ENCODE data around the gene HNF4A.
A peak's percentile ranks its signal among the peaks of the same experiment; 100 is the strongest.
"Not testable (repeated sequence)": the region's sequence is repeated elsewhere in the genome, so short reads cannot be mapped to it uniquely, and the experiment has no call there.

HNF4A gene

DNA sequence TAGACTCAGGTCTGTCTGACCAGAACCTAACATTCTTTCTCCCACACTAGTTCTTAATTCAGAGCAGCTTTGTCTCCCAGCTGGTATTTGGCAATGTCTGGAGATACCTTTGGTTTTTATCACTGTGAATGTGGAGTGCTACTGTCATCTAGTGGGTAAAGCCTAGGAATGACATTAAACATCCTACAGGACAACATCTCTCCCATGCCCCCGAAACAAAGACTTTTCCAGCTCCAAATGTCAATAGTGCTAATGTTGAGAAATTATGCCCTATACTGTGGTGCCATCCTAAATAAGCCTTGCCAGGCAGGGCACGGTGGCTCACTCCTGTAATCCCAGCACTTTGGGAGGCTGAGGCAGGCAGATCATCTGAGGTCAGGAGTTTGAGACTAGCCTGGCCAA lies 116.0 kb downstream of the HNF4A start:
- DNase-seq (ENCODE audit: low spot score), result no peak

DNA sequence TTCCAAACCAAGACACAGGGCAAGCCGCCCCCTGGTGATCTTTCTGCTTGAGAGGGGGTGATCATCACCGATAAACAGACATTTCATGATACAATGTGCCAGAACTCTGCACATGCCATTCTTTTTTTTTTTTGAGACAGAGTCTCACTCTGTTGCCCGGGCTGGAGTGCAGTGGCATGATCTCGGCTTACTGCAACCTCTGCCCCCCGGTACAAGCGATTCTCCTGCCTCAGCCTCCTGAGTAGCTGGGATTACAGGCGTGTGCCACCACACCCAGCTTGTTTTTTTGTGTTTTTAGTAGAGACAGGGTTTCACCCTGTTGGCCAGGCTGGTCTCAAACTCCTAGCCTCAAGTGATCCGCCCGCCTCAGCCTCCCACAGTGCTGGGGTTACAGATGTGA lies 116.8 kb downstream of the HNF4A start:
- not testable (repeated sequence) for DNase-seq (ENCODE audit: low spot score)

DNA sequence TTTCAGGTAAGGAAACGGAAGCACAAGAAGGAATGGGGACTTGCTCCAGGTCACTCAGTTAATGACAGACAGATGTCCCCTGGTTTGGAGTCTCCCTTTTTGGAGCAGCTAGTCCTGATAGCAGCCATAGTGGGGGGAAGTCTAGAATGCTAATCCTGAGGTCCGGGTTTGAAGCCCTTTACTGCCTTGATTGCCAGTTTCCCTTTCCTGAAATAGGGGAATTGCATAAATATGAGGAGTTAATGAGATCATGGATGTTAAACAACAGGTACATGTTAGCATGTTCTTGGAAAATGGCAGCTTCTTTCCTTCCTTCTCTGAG lies 119.8 kb downstream of the HNF4A start:
- no peak for DNase-seq (ENCODE audit: low spot score)

DNA sequence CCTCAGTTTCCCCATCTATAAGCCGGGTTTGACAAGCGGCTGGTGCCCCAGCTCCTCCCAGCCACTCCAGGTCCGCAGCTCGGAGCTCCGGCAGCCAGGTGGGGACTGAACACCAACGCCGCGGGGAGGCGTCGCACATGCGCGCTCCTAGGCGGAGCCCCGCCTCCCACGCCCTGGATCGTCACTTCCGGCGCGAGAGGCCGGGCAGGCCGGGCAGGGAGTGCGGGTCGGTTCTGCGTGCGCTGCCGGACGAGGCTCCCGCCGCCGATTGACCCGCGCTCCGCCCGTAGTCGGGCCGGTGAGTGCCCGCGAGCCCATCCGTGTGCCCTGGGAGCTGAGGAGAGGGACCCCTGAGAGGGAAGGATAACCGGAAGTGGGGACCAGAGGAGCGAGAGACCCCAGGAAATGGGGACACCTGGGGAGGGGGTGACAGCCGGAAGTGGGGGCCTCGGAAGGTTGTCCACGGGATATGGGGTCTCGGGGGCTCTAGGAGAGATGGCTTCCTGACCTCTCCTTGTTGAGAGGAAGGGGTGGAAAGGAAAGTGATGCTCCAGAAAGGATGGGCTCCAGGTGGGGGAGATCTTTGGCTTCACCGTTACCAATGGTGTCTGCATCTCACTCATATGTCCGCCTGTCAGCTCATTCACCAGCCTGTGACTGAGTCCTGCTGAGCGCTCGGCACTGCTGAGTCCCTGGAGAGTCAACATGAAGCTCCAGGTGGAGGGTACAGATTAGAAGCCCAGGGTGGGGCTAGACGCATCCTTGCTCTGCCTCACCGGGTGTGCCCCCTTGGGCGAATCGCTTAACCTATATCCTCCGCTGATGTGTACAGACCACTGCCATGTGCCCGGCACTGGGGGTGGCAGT lies 120.4 kb downstream of the HNF4A start, which contains the start of gene TTPAL:
TSS of gene TTPAL (plus strand) at position 181 of the 867 bp plus-strand sequence. CDS start 4,126 bp downstream, outside the sequence.
- peak; percentile 91 for DNase-seq (ENCODE audit: low spot score)

DNA sequence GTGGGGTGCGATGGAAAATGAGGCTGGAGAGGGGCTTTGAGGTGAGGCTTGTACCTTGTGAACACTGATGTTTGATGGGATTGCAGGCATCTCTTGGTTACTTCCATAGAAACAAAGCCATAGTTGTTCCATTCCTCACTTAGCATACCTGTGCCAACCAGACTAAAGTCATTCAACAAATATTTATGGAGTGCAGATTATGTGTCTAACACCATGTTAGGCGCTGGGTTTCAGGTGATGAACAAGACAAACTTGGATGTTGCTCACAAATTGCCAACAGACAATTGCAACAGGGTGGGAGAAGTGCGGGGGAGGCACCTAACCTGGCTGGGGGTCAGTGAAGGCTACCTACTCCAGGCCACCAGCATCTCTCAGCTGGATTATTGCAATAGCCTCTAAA lies 121.7 kb downstream of the HNF4A start:
- DNase-seq (ENCODE audit: low spot score), result no peak

DNA sequence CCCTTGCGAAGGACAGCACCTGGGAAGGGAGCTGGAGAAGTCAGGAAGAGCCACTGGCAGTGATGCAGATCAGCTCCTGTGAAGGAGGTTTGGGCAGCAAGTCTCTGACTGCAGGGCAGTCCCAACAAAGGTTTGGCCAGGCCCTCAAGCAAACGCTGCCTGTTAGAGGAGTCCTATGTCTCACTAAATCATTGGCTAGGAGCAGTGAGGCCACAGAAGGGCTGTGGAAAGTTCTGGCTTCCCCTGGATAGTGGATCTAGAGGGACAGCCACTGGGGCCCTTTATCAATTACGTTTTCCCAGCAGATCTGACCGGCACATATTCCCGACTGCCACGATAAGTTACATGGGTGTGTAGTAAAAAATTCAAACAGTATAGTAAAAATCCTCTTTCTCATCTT lies 122.7 kb downstream of the HNF4A start:
- DNase-seq (ENCODE audit: low spot score), result no peak

DNA sequence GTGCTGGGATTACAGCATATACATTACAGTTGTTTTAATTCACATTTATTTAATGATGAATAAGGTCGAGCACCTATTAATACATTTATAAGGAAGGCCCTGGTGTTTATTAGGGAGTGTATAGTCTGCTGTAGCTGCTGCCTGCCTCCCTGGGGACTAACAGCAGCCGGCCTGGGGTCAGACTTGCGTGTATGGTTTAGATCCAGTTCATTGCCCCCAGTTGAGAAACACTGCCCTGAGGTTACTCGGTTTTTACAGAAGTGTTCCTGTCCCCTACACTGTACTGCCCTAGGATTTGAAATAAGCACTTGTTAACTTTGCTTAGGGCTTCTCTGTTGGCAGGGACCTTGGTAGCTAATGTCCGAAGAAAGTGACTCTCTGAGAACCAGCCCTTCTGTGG lies 124.1 kb downstream of the HNF4A start:
- DNase-seq (ENCODE audit: low spot score), result no peak

DNA sequence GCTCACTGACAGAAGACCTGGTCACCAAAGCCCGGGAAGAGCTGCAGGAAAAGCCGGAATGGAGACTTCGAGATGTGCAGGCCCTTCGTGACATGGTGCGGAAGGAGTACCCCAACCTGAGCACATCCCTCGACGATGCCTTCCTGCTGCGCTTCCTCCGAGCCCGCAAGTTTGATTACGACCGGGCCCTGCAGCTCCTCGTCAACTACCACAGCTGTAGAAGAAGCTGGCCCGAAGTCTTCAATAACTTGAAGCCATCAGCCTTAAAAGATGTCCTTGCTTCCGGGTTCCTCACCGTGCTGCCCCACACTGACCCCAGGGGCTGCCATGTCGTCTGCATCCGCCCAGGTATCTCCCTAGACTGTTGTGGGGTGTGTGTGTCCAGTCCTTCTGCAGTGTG lies 124.6 kb downstream of the HNF4A start:
- no peak for DNase-seq (ENCODE audit: low spot score)

DNA sequence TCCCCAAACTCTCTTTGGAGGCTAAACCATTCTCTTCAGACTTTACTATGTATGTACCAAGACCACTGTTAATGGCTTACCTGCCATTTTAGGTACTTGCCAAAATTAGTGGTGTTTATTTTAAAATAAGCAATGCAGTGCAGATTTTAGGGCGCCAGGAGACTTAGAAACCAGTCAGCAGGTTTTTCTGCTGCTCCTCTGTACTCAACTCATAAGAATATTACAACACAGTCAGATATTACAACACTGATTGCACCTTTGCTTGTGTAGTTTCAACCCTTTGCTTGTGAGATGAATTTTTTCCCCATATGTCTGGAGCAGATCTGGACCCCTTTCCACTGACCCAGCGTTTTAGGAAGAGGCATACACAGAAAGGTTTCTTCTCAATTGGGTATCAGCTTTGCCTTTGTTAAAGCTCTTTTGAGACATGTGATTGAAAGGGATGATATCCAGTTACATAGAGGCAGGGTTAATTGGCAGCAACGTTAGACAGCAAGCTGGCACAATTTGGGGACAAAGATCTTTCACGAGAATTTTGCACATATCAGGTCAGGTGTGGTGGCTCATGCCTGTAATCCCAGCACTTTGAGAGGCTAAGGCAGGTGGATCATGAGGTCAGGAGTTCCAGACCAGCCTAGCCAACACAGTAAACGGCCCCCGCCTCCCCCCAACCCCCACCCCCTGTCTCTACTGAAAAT lies 126.4 kb downstream of the HNF4A start:
- DNase-seq (ENCODE audit: low spot score), result no peak

DNA sequence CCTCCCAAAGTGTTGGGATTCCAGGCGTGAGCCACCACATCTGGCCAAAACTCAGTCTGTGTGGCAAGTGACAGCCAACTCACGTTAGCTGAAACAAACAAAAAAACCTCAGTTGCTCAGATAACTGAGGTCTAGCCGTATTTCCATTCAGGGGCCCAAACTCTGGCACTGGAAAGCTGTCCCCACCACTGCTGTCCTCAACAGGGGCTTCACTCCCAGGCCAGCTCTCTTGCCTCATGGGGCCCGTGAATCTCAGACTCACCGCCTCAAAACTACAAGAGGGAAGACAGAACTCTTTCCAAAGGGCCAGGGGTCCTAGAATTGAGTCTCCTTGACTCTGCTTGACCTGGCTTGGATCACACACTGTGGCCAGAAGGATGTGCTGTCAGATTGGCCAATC lies 127.6 kb downstream of the HNF4A start:
- DNase-seq (ENCODE audit: low spot score), result no peak

Data from ecto neural progenitor cell (in vitro differentiated cells).